ENCODE data around the gene C1orf226. TPM values are rescaled to one million over a fixed set of nuclear protein-coding genes. Genes with fewer than 3 reads are reported as not detected.

Gene C1orf226
- total RNA-seq, 1 experiment from 2014 or later, result 0.07 TPM

GRCh38 chr1:162384116-162384515 is 2.6 kb downstream of the C1orf226 start:
- no peak for DNase-seq (ENCODE audit: extremely low read depth, low read depth)

GRCh38 chr1:162384601-162385279 is 3.2 kb downstream of the C1orf226 start:
- no peak for DNase-seq (ENCODE audit: extremely low read depth, low read depth)

DNA sequence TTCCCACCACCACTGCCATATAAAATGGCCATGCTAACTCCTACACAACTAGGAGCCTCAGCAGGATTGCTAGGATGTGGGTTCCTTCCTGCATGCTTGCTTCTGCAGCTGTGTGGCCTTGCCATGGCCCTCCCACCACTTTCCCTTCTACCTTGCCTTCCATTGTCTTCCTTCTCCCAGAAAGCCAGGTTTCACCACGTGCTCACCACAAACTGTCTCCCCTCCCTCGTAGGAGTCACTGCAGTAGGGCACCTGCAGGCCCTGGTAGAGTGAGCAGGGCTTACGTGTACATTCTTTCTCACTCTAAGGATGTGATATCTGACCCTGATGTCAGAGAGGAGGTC is 3.7 kb downstream of the C1orf226 start:
- DNase-seq (ENCODE audit: extremely low read depth, low read depth), result no peak

DNA sequence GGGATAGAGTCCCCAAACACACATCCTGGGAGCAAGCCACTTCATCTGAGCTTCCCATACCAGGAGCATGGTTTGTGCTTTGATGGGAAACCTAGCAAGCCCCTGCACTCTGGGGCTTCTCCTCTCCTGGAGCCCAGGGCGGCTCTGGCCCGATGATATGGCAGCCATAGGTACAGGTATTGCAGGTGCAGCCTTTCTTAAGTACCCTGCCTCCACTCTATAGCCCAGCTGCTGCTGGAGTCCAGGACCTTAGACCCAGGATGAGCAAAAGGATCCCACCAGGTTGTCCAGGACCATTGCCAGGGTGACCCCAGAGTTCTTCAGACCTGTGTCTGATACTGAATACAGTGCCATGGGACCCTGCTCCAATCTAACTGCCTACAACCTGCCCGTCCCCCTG is 4.2 kb downstream of the C1orf226 start:
- DNase-seq (ENCODE audit: extremely low read depth, low read depth), result no peak

GRCh38 chr1:162386292-162387225 is 5.0 kb downstream of the C1orf226 start:
- no peak for DNase-seq (ENCODE audit: extremely low read depth, low read depth)

GRCh38 chr1:162387226-162388082 is 5.9 kb downstream of the C1orf226 start:
- no peak for DNase-seq (ENCODE audit: extremely low read depth, low read depth)

GRCh38 chr1:162388083-162388594 is 6.6 kb downstream of the C1orf226 start:
- DNase-seq (ENCODE audit: extremely low read depth, low read depth), result no peak

DNA sequence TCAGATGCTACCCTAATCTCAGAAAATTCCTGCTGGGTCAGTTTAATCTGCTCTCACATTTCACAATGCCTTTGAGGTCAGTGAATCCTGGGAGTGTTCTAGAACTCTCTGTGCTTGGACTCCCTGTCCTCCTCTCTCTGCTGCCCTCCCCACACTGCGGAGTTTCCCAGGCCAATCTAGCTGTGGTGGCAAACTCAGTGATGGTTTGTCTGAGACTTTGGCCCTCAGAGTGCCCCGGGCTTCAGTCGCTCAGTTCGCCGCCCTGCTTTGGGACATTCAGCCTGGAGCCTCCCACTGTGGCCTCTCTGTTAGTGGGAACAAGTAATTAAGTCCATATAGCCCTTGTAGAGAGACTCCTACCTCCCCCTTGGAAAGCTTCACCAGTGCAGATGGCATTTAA is 7.1 kb downstream of the C1orf226 start:
- DNase-seq (ENCODE audit: extremely low read depth, low read depth), result no peak

GRCh38 chr1:162389021-162389818 is 7.7 kb downstream of the C1orf226 start:
- no peak for DNase-seq (ENCODE audit: extremely low read depth, low read depth)

GRCh38 chr1:162389971-162390370 is 8.4 kb downstream of the C1orf226 start:
- DNase-seq (ENCODE audit: extremely low read depth, low read depth), result no peak

DNA sequence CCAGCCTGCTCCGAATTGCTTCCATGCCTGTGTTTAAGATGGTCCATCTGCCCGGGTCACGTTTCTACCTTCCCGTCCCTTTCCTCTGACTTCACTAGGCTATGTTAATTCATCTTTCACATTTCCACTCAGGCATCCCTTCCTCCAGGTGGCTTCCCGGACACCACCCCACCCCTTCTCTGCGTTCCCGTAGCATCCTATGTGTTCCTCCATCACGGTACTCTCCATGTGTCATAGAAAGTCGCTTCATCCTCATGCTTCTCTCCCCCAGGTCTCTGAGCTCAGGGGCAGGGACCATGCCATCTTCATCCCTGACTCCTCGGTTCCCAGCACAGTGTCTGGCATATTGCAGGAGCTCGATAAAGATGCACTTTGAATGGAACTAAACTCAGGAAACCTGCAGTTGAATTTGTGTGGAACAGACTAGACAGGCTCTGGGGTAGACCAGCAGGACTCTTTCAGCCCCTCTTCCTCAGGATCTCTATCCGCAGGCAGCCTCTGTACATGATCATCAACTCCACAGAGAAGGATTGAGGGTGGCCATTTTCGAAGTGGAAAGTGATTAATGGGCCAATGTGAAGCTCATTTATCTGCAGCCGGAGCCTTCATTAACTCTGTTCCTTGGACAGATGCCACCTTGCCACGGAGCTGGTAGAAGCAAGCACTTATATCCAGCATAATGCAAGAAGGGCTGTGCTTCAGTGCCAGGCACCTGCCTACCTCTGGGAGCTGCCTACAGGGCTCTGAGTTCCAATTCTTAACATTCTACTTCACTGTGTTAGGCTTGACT is 9.1 kb downstream of the C1orf226 start:
- no peak for DNase-seq (ENCODE audit: extremely low read depth, low read depth)

- DNase-seq (ENCODE audit: extremely low read depth, low read depth), result peak; percentile 60
Observed at GRCh38 chr1:162391790-162392563, 10.4 kb downstream of the C1orf226 start.

- DNase-seq (ENCODE audit: extremely low read depth, low read depth), result no peak
Observed at GRCh38 chr1:162396201-162396906, 14.8 kb downstream of the C1orf226 start.

DNA sequence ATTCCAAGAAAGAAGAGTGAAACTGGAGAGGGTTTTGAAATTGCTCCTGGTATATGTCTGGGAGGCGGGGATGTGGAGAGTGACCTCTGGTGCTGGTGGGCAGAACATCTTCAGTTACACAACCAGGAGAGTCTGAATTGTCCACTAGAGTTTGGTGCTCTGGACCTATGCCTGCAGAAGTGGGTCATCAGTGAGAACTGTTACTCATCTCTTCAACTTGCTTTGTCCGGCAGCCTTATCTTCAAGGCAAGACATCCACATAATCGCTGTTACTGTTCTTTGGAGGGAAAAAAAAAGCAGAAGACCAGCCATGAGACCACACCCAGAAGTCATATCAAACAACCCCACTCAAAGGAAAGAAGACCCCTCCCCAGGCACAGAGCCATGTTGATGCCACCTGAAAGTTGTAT is 15.5 kb downstream of the C1orf226 start:
- no peak for DNase-seq (ENCODE audit: extremely low read depth, low read depth)

GRCh38 chr1:162397943-162398560 is 16.5 kb downstream of the C1orf226 start:
- DNase-seq (ENCODE audit: extremely low read depth, low read depth), result no peak

- DNase-seq (ENCODE audit: extremely low read depth, low read depth), result no peak
Observed at GRCh38 chr1:162398999-162399580, 17.6 kb downstream of the C1orf226 start.

DNA sequence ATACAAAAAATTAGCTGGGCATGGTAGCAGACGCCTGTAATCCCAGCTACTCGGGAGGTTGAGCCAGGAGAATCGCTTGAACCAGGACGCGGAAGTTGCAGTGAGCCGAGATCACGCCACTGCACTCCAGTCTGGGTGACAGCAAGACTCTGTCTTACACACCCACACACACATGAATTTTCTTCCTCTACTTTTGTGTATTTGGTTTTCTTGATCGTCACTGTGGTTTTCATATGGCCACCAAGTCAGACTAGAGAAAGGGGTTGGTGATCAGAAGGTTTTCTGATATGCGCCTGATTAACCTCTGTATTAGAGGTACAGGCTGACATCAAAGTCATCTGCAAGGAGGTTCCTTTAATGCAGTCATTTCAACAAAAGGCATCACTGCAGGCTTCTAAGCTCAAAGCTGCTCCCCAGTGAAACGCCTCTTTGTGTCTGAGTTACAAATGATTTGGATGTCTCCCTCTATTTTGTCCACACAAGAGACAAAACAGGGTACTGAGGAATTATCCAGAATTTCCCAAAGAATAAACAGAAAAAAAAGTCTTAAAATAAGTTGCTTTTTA is 19.3 kb downstream of the C1orf226 start:
- no peak for DNase-seq (ENCODE audit: extremely low read depth, low read depth)

All from NCI-H460 (cell line).